Measurements from ENCODE around the gene GATAD2A.

- TF ChIP-seq REST (IDR thresholded peaks at IDR 0.05; ENCODE audit: insufficient replicate concordance, low read depth) (no peak), CTCF (IDR thresholded peaks at IDR 0.05; ENCODE audit: insufficient read depth, low read length) (no peak), POLR2AphosphoS5 (IDR thresholded peaks at IDR 0.05; ENCODE audit: low read depth) (no peak)
These were observed 129.2 kb downstream of the GATAD2A start for GRCh38 chr19:19534556-19535265.
